Endodermal cell (in vitro differentiated cells): ENCODE measurements around the gene SNX19. TPM values are rescaled to one million over a fixed set of nuclear protein-coding genes. Genes with fewer than 3 reads are reported as not detected.

Source experiments
- DNase-seq: peaks from one replicate; pipeline ENCODE4 v3.0.0-alpha.2; 2017
- H3K27ac ChIP-seq: 2 replicates; pipeline ENCODE4 v1.5.1; 2013; ENCODE audit warnings: mild to moderate bottlenecking, low read depth, low read length, moderate library complexity
- H3K27me3 ChIP-seq: 2 replicates; pipeline ENCODE4 v1.6.1; 2013; ENCODE audit warnings: mild to moderate bottlenecking, low read length, moderate library complexity; ENCODE audit not compliant: insufficient read depth, control insufficient read depth, poor library complexity, severe bottlenecking
- H3K36me3 ChIP-seq: 2 replicates; pipeline ENCODE4 v1.7.0; 2013; ENCODE audit warnings: mild to moderate bottlenecking, low read length, moderate library complexity; ENCODE audit not compliant: control insufficient read depth, insufficient read depth
- H3K4me1 ChIP-seq: one replicate; pipeline ENCODE4 v1.7.0; 2013; ENCODE audit warnings: low read length; ENCODE audit not compliant: control insufficient read depth, insufficient read depth
- H3K4me3 ChIP-seq: 2 replicates; pipeline ENCODE4 v1.5.1; 2013; ENCODE audit warnings: mild to moderate bottlenecking, low read length, moderate library complexity
- H3K9ac ChIP-seq: 2 replicates; pipeline ENCODE4 v1.6.1; 2013; ENCODE audit warnings: mild to moderate bottlenecking, low read length, moderate library complexity; ENCODE audit not compliant: poor library complexity, severe bottlenecking; ENCODE audit errors: extremely low read depth
- H3K9me3 ChIP-seq: 2 replicates; pipeline ENCODE4 v1.6.1; 2013; ENCODE audit warnings: mild to moderate bottlenecking, low read length, moderate library complexity; ENCODE audit not compliant: control insufficient read depth
- H3K27ac Mint-ChIP-seq: 2 replicates; pipeline ENCODE4 v1.8.0; 2020; ENCODE audit warnings: mixed read lengths
- H3K27me3 Mint-ChIP-seq: 2 replicates; pipeline ENCODE4 v1.8.0; 2021; ENCODE audit warnings: mild to moderate bottlenecking, mixed read lengths; ENCODE audit not compliant: insufficient read depth
- H3K36me3 Mint-ChIP-seq: 2 replicates; pipeline ENCODE4 v1.8.0; 2020; ENCODE audit warnings: low read depth, mixed read lengths
- H3K4me1 Mint-ChIP-seq: 2 replicates; pipeline ENCODE4 v1.8.0; 2020; ENCODE audit warnings: mixed read lengths
- H3K4me3 Mint-ChIP-seq: 2 replicates; pipeline ENCODE4 v1.8.0; 2020; ENCODE audit warnings: mild to moderate bottlenecking, moderate library complexity, mixed read lengths
- H3K9me3 Mint-ChIP-seq: 2 replicates; pipeline ENCODE4 v1.8.0; 2020; ENCODE audit warnings: mild to moderate bottlenecking, mixed read lengths
- WGBS, 2 experiments: methylation state at CpG; one replicate each; pipeline versions ENCODE4 v1.1.5 to v1.1.7; 2013; ENCODE audit warnings: missing lambda C conversion rate in 2 of 2, mixed read lengths in 1 of 2; ENCODE audit not compliant: insufficient coverage in 1 of 2, insufficient read length in 1 of 2; 5-methylcytosine and 5-hydroxymethylcytosine counted together
- long read RNA-seq, 4 experiments: library from polyadenylated mRNA in 2 of 4; library from RNA in 1 of 4; library from capped mRNA in 1 of 4; stranded (forward) in 3 of 4; unstranded in 1 of 4; transcript quantifications; one replicate each; pipeline ENCODE4 v2.0.0, GENCODE V29; 2020 to 2021; ENCODE audit warnings: inconsistent platforms in 1 of 4
- polyA plus RNA-seq, 2 experiments: library from polyadenylated mRNA; stranded (reverse); fragments of 50-300 nt; gene quantifications; one replicate each; pipeline ENCODE4 v1.2.3, GENCODE V29; 2013
- total RNA-seq, 2 donors: library from RNA; stranded (reverse); fragmentation: NEBNext Ultra II Directional in 1 of 2; extraction: Animal tissue kit (Norgen Biotek cat#: 25700) in 1 of 2; gene quantifications; 2 replicates in 1 of 2; 3 replicates in 1 of 2; pipeline ENCODE4 v1.2.1, GENCODE V29; 2021
- TF ChIP-seq, protein P1 (sequence below): fragments of 200-600 bp; sonication (generic); conservative IDR thresholded peaks from 2 replicates; pipeline ENCODE4 v1.5.0; 2021; ENCODE audit warnings: antibody characterized with exemption, mild to moderate bottlenecking

The SNX19 gene, protein sequence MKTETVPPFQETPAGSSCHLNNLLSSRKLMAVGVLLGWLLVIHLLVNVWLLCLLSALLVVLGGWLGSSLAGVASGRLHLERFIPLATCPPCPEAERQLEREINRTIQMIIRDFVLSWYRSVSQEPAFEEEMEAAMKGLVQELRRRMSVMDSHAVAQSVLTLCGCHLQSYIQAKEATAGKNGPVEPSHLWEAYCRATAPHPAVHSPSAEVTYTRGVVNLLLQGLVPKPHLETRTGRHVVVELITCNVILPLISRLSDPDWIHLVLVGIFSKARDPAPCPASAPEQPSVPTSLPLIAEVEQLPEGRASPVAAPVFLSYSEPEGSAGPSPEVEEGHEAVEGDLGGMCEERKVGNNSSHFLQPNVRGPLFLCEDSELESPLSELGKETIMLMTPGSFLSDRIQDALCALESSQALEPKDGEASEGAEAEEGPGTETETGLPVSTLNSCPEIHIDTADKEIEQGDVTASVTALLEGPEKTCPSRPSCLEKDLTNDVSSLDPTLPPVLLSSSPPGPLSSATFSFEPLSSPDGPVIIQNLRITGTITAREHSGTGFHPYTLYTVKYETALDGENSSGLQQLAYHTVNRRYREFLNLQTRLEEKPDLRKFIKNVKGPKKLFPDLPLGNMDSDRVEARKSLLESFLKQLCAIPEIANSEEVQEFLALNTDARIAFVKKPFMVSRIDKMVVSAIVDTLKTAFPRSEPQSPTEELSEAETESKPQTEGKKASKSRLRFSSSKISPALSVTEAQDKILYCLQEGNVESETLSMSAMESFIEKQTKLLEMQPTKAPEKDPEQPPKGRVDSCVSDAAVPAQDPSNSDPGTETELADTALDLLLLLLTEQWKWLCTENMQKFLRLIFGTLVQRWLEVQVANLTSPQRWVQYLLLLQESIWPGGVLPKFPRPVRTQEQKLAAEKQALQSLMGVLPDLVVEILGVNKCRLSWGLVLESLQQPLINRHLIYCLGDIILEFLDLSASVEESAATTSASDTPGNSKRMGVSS
- total RNA-seq = 10 to 100 TPM; 32.3 to 37.5 TPM
- polyA plus RNA-seq (2013, experiment 1 of 2) = 30.3 TPM
- polyA plus RNA-seq (2013, experiment 2 of 2) = 23.8 TPM
- long read RNA-seq, experiment 1, full-length matches to known transcripts = 7 of 13 reads
- long read RNA-seq, experiment 1, partial matches to known transcripts = 1 of 13 reads
- long read RNA-seq, experiment 1, other reads (novel, unspliced or antisense) = 5 of 13 reads
- long read RNA-seq, experiment 2, full-length matches to known transcripts = 23 of 33 reads
- long read RNA-seq, experiment 2, partial matches to known transcripts = 2 of 33 reads
- long read RNA-seq, experiment 2, other reads (novel, unspliced or antisense) = 8 of 33 reads
- long read RNA-seq, experiment 3, full-length matches to known transcripts = 36 of 55 reads
- long read RNA-seq, experiment 3, partial matches to known transcripts = 1 of 55 reads
- long read RNA-seq, experiment 3, other reads (novel, unspliced or antisense) = 18 of 55 reads
- long read RNA-seq, experiment 4, partial matches to known transcripts = 1 of 1 reads
- long read RNA-seq, experiment 4, other reads (novel, unspliced or antisense) = 0 of 1 reads

DNA sequence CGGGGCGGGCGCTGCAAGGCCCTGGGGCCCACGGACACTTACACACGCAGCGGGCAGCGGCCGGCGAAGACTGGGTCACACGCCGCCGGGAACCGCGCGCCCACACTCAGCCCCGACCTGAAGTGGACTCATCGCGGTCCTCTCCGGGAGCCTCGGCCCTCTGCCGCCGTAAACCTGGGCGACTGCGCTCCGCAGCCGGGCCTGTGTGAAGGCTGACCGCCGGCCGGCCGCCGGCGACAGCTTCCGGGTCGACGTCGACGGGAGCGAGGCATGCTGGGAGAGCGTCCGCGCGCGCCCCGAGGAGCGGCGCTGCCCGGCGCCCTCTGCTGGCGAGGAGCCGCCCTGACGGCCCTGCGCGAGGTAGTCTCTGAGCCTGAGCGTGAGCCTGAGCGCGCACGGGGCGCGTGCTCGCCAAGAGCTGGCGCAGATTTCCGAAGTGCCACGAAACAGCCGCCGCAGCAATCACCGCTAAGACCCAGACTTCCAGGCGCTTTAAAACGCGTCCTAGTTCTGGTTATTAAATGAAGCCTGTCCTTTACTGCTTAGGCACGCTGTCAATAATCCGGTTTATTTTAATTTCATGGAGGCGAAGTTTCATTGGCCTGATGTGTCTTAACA is at the start of gene SNX19:
Gene SNX19, minus strand, starts transcription at position 242 of the 618 bp plus-strand sequence. CDS start 540 bp downstream, outside the sequence.
- peaks cover 2% of the 10 kb centered on the region for H3K4me1 Mint-ChIP-seq
- WGBS, 2 experiments = 1 to 4% methylated on average over 25 to 72 of the region's 72 CpGs
- Histone ChIP-seq H3K36me3 (peaks cover 24% of the 10 kb centered on the region), H3K9ac (peak within 1 kb of the TSS; percentile 68), H3K27me3 (peaks cover 13% of the 10 kb centered on the region), H3K4me1 (no peaks in the 10 kb centered on the region), H3K4me3 (peak within 1 kb of the TSS; percentile 88), H3K9me3 (no peaks in the 10 kb centered on the region), H3K27ac (no peak within 1 kb of the TSS)
- peak within 1 kb of the TSS; percentile 74 for H3K4me3 Mint-ChIP-seq
- TF ChIP-seq, protein P1, sequence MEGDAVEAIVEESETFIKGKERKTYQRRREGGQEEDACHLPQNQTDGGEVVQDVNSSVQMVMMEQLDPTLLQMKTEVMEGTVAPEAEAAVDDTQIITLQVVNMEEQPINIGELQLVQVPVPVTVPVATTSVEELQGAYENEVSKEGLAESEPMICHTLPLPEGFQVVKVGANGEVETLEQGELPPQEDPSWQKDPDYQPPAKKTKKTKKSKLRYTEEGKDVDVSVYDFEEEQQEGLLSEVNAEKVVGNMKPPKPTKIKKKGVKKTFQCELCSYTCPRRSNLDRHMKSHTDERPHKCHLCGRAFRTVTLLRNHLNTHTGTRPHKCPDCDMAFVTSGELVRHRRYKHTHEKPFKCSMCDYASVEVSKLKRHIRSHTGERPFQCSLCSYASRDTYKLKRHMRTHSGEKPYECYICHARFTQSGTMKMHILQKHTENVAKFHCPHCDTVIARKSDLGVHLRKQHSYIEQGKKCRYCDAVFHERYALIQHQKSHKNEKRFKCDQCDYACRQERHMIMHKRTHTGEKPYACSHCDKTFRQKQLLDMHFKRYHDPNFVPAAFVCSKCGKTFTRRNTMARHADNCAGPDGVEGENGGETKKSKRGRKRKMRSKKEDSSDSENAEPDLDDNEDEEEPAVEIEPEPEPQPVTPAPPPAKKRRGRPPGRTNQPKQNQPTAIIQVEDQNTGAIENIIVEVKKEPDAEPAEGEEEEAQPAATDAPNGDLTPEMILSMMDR = peak; percentile 97
- no peaks in the 10 kb centered on the region for H3K9me3 Mint-ChIP-seq
- peaks cover 18% of the 10 kb centered on the region for H3K36me3 Mint-ChIP-seq
- peak within 1 kb of the TSS; percentile 44 for H3K27ac Mint-ChIP-seq
- H3K27me3 Mint-ChIP-seq = peaks cover 20% of the 10 kb centered on the region
- peak; percentile 96 for DNase-seq

DNA sequence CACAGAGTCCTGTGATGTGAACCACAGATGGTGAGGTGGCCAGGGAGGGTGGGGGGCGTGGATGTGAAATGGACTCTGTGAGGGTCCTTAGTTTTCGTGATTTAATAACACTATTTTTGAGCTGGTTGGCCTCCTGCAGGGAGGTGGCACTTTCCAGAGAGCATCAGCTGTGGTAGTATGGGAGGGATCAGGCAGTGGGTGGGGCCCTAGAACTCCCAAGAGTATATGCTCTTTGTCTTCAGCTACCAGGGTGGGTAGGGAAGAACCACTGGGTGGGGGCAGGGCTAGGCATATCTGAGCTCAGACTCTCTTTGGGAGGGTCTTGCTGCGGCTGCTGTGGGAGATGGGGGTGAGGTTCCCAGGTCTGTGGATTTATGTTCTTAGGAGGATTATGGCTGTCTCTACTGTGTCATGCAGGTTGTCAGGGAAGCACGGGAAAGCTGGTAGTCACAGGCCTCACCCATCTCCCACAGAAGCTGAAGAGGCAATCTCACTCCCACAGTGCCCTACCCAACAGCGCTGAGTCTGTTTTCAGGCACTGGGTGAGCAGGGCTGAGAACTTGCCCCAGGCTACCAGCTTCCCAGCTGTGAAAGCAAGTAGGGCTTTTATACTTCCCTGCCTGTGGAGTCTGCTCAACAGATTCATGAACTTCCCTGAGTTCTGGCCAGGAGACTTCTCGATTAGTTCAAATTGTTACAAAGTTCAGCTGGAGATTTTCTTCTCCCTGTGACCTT is 47.9 kb upstream of the SNX19 start:
- Histone ChIP-seq H3K9ac (no peak overlapping the region), H3K4me3 (no peak overlapping the region), H3K4me1 (no peaks in the 10 kb centered on the region), H3K27ac (no peak overlapping the region), H3K9me3 (peaks cover 31% of the 10 kb centered on the region), H3K27me3 (peaks cover 36% of the 10 kb centered on the region), H3K36me3 (no peaks in the 10 kb centered on the region)
- 89 to 93% methylated on average over 4 to 6 of the region's 6 CpGs for WGBS, 2 experiments
- TF ChIP-seq, protein P1 = no peak
- H3K4me1 Mint-ChIP-seq = peaks cover 12% of the 10 kb centered on the region
- DNase-seq = no peak
- H3K27me3 Mint-ChIP-seq = peaks cover 41% of the 10 kb centered on the region
- no peak overlapping the region for H3K27ac Mint-ChIP-seq
- H3K9me3 Mint-ChIP-seq = peaks cover 38% of the 10 kb centered on the region
- H3K4me3 Mint-ChIP-seq = no peak overlapping the region
- H3K36me3 Mint-ChIP-seq = no peaks in the 10 kb centered on the region
